GM13977 (cell line): ENCODE data around the gene WBP2.

Source experiments
- DNase-seq: peaks from one replicate; pipeline ENCODE4 v3.0.0; 2012; ENCODE audit warnings: low spot score
- in situ Hi-C: fragments of 300-500 bp; cut with MboI; formaldehyde crosslinking; loops from one replicate; pipeline ENCODE4 v1.12.0; 2022; ENCODE audit warnings: low sequenced_read_pairs, low pct_unique_long_range_greater_than_20kb, mixed read lengths, inconsistent platforms; ENCODE audit not compliant: unreplicated experiment
- TF ChIP-seq, protein P1 (sequence below): IDR thresholded peaks from 2 replicates; pipeline ENCODE4 v1.5.1; 2012; ENCODE audit warnings: mild to moderate bottlenecking, control low read depth; ENCODE audit not compliant: insufficient read depth; ENCODE audit errors: extremely low read depth, missing control alignments

WBP2 gene

DNA sequence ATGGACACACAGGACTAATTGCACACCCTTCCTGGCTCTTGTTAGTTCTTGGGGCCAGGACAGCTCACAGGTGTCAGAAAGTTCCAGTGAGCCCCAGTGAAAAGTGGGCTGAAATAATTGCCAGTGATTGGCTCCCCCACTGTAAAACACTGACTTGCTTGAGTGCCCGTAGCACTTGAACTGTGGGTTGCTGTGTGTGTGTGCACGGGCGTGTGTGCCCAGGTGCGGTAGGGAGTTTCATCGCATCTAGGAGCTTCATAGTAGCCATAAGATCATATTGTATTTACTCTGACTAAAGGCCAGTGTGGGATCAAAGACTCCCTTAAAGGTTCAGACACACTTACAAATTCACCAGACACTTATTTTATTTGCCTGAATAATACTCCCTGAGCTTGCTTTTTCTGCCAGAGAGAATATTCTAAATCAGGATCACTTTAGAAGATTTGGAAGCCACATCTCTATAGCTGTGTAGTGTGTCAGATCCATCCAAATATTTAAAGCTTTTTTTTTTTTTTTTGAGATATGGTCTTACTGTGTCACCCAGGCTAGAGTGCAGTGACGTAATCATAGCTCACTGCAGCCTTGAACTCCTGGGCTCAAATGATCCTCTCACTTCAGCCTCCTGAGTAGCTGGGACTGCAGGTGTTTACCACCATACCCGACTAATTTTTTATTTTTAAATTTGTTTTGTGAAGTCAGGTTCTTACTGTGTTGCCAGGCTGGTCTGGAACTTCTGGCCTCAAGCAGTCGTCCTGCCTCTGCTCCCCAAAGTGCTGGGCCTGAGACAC is 59.1 kb downstream of the WBP2 start:
- in situ Hi-C loops = no loop called here
- TF ChIP-seq, protein P1, sequence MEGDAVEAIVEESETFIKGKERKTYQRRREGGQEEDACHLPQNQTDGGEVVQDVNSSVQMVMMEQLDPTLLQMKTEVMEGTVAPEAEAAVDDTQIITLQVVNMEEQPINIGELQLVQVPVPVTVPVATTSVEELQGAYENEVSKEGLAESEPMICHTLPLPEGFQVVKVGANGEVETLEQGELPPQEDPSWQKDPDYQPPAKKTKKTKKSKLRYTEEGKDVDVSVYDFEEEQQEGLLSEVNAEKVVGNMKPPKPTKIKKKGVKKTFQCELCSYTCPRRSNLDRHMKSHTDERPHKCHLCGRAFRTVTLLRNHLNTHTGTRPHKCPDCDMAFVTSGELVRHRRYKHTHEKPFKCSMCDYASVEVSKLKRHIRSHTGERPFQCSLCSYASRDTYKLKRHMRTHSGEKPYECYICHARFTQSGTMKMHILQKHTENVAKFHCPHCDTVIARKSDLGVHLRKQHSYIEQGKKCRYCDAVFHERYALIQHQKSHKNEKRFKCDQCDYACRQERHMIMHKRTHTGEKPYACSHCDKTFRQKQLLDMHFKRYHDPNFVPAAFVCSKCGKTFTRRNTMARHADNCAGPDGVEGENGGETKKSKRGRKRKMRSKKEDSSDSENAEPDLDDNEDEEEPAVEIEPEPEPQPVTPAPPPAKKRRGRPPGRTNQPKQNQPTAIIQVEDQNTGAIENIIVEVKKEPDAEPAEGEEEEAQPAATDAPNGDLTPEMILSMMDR = no peak
- DNase-seq = no peak
